HG03280 (cell line): ENCODE data around the gene CYP26B1.

Source experiments
- ATAC-seq: cut with Tn5 transposase; IDR thresholded peaks from one replicate; pipeline ENCODE4 v1.9.1; 2021; ENCODE audit warnings: mild to moderate bottlenecking, moderate library complexity; ENCODE audit not compliant: unreplicated experiment

The CYP26B1 gene

DNA sequence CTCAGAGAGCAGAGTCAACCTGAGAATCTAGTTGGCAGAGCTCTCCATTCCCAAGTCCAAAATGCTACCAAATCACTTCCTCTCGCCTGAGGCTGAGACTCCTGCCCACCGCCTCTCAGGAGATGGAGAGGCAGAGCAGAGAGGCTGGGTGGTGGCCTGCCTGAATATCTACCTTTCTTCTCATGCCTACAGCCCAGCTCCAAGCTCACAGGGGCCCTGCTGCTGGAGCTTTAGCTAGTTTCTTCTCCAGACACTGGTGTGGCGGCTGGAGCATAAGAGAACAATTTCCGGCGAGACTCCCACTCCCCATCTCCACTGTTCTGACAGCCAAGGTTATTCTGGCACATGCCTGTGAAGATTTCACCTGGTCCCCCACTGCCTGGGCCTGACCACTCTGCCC, 8.1 kb upstream of the CYP26B1 start:
- no peak for ATAC-seq

DNA sequence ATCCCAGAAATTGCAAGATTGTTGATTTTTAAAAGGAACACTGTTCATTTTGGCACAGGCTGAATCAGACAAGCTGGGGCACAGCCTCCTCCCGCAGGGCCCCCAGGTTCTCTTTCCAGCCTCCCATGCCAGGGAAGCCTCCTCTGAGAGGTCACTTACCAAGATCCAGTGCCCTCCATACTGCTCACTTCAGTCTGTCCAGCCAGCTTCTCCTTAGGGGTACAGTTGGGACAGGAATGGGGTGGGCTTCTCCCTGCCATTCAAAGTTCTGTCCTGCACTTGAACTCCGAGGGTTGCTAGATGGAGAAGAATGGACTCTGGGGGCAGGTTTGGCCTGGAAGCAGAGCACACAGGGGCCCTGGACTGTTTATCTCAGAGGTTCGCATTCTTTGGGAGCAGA, 7.5 kb upstream of the CYP26B1 start:
- ATAC-seq, result no peak

DNA sequence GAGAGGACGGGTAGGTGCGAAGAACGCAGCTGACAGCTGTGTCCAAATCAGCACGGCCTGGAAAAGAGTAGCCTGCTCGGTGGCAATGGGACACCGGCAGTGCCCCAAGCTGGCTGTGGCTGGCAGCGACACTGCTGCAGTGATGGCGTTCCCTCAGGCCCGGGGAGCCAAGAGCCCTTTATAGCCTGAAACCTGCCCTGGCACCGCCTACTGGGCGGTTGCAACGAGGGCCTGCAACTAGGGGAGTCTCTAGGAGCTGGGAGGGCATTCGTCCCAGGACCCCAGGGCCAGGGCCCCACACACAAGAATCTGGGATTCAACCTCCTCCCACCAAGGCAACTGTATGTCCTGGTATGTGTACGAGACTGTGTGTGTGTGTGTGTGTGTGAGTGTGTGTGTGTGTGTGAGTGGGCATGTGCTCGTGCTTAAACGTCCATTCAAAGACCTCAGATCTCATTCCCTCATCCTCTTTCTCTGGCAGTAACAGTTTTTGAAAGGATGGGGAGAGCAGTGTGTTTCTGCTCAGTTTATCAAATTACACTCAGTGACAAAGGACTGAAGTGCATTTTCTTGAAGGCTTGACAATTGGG, 6.8 kb upstream of the CYP26B1 start:
- ATAC-seq, result no peak

DNA sequence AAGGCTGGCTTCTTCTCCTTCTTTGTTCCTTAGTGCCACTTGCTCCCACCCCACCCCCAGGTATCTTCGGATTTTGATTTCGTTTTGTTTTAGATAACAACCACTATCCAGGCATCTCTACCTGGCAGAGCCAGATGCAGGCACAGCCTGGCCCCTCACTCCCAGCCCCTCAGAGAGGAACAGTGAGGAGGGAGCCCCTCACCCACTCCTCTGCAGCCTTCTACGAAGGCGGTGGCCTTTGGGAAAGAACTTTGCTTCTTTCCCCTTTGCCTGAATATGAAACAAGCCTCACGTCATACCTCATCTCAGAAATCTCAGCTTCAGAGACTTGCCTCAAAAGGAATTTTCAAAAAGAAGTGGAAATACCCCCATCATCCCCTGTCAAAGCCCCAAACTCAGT, 6.3 kb upstream of the CYP26B1 start:
- ATAC-seq, result no peak

DNA sequence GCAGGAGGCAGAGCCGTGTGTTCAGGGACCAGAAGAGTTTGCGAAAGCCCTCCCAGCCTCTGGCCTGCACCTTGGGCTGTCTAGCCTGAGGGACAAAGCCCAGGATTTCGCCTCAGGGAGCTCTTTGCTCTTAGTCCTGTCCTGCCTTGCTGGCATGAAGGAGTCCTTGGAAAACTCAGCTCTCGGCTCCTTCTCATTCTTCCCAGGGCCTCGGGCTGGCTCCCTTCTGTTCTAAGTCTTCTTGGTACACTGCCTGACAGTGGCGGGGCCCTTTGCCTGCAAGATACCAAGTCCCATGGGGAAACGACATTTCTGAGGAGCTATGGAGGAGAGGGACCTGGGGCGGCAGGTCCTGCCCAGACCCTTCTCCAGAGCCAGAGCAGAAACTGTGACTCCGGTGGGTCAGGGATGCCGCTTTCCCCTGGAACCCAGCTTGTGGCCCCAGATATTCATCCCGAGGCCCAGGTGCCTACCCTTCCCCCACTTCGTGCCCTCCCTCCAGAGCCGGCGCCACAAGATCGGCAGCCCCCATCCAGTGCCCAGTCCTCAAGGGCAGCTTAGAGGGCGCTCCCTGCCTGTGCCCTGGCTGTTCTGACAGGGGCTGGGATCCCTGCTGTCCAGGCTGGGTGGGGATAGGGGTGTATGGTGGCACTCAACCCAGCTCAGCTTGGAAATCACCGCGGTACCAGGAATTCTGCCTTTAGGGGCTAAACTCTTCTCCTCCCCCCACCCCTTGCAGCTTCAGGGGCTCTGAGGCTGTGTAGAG, 5.5 kb upstream of the CYP26B1 start:
- ATAC-seq, result no peak

DNA sequence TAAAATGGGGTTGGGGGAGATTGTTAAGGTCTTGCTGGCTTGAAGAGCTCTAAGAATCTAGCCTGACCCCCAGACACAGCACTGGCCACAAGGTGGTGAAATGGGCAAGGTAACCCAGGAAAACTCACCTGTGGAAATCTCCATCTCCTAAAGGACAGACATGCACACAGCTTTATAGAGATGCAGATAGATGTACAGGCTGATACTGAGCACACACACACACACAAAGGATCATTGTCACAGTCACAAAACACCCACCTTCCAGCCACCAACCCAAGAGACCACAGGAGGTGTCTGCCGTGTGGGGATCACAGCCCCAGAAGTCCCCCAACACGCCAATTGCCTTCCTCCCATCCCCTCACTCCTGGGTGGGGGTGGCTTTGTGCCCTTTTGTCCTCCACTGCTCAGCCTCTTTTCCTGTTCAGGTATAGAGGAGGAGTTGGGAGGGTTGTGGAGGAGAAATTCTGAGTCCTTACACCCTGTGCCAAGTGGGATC, 3.2 kb upstream of the CYP26B1 start:
- ATAC-seq, result no peak

DNA sequence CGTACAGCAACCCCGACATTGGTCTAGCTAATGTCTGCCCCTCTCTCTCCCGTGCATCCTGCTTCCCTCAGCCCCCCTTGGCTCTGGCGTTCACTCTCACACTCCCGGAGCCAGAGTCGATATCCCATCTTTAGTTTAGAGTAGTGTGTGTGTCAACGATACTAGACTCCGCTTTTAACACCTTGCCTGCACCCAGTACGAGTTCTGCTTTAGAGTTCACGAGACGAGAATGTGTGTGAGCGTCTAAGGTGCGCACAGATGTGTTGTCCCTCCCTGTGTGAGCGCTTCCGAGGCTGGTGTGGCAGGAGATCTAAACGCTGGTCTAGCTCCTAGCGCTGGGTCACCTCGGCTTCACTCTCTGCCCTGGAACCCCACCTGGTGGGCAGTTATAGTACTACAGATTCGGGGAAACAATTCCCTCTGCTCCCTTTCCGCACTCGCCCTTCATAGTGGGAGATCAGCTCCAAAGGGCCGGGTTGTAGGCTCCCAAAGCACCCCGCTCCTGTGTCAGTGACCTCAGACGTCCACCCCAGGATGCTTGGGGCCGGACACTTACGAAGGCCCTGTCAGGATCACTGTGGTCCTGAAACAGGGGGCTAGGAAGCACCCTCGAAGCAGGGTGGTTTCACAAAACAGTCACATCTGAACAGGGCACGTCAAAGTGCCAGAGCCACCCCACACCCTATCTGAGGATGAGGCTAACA, 2.6 kb upstream of the CYP26B1 start:
- ATAC-seq, result peak; percentile 69

DNA sequence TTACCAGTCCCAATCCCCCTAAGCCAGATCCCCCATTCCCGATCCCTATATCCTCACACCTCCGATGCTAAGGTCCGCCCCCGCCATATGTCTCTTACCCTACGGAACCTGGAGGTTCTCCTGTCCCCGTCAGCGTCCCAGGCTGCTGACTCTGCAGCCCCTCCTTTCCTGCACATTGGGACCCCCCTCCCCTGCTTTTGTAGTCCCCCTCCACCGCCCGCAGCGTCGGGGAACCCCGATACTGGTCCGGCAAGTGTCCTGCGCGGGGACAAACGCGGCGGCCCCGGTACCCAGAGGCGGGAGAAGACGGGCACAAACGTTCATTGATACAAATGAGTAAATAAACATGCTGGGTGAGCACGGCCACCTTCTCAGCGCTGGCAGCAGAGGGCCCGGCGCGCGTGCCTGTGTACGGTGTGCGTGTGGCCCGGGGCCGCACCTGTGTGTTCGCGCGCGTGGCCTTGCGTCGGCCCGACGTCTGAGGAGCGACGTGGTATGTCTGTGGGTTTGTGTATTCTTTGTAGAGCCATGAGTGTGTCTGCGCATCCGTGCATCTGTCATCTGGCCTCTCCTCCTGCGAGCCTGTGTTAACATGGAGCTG, 2.0 kb upstream of the CYP26B1 start:
- ATAC-seq, result no peak

DNA sequence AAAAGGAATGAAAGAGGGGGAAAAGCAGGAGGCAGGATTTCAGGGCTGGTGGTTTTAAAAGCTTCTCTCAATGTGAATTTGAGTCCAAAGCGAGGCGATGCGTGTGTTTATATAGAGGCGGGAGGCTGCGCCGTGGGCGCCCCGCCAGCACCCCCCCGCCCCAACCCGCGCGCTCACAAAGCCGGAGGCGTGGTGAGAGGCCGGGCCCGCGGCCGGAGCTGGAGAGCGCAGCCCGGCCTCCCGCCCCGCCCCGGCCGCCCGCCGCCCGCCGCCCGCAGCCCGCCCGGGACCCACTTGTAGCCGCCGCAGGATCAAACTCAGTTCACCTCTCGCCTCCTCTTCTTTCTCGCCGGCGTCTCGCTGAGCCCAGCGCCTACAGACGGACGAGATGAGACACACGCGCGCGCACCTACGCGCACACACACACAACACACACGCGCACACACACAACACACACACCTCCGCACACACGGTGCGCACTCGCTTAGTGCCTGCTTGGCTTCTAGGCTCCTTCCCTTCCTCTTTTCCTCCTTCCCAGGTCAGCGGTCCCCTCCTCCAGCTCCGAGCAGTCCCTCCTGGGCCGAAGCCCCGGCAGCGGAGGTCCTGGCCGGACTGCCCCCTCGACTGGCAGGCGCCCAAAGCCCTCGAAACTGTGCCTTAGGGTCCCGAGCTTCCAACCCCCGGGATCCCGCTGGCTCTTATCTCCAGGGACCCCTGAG, 1.3 kb upstream of the CYP26B1 start:
- ATAC-seq, result no peak

DNA sequence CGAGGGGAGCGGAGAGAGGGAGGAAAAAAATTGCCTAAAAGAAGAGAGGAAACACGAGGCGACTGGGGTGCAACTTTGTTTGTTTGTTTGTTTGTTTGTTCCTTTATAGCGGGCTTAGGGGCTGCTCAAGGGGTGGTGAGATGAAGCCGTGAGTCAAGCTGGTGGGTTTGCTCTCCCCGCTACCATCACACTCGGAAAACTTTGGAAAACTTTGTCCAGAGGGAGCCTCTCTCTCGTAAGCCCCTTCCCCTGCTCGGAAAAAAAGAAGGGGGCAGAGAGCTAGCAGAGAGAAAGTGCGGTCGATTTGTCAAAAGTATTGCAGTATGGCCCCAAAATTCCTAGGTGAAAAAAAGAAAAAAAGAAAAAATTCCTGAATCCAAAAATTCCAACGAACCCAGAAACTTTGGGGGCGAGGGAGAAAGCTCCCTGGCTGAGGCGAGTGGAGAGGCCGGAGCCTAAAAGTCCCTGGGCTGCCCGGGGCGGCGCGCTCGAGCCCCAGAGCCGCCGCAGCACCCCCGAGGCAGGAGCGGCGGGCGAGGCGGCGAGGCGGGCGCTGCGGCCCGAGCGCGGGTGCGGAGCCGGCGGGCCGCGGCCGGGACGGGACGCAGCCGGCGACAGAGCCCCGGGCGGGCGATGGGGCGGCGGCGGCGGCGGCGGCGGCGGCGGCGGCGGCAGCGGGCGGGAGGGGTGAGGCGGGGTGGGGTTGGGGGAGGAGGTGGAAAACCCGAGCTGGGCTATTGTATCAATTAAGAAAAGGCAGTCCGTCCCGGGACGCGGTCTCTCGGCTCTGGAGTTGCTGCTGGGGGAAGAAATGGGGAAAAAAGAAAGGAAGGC, 558 bp upstream of the CYP26B1 start:
- no peak for ATAC-seq

DNA sequence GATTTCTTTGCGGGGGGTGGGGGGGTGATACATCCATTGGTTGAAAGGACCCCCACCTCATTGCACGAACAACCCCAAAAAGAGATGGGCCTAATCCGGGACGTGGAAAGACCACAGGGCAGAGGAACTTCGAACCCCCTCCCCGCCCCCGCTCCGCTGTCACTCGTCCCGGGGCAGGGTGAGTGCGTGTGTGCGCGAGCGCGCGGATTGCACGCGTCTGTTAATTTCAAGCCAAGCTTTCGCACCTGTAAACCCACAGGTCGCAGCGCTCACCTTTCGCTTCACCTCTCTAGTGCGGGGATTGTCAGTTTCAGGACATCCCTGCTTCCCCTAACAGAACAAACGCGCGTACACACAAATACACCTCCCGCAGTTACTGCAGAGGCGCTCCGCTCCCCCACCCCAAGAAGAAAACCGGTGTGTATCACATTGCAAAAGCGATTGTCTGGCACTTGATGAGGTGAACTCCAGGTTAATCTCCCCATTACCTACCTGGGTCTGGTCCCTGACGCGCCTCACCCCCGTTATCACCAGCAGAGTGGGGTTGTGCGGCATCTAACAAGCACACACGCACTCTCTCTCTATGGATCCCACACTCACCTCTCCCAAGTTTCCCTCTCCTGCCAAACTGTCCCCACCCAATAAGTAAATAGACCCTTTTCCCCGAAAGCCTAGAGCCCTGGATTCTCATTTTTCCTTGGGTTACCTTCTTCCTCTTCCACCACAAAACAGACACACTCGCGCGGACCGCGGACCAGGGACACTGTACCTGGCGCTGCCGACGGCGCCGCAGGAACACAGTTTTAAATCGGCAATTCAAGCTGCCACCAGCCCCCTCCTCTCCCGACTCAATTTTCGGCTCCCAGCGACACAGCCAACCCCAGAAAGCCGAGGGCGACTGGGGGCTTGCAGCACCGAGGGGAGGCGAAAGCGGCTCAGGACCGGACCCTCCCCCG, 1.0 kb downstream of the CYP26B1 start:
- no peak for ATAC-seq

DNA sequence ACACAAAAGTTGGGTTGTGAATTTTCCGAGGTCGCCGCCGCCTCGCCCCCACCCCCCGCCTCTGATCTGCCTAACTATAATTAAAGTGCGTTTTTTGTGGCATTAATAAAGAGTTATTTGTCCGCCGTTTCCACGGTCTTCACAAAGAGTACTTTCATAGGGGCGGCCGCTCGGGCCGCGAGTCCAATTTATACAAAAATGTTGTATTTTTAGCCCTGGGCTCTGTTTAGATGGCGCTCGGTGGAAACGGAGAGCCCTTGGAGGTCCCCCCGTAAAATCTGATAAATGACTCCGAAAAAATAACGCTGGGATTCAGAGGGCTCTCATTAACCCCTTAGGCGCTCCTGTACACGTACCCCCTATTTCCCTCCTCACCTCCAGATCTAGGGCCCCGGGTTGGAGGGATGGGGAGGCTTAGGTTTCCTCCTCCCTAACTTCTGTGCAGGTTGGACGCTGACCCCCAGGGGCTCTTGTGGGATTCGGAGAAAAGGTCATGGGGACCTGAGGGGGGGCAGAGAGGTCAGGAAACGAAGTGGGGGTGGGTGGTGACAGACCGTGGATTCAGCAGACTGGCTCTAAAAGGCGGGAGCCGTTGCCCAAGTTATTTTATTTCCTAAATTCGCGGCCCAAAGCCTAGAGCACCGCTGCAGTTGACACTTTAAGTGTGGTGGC, 1.9 kb downstream of the CYP26B1 start:
- no peak for ATAC-seq

DNA sequence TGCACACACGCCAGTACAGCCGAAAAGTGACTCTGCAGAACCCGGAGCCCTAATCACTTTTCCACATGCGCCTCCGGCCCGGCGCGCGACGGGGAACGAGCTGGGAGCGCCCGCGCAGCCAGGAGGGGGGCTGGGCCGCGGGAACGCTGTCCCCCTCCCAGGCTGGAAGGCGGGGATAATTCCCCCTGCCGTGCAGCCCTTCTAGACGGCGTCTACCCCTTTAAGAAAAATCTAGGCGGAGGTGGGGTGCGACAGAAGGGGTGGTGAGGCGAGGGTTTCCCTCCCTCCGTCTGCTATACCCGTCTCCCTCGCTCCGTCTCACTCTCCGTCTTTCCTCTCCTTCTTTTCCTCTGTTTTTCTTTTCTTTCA, 2.4 kb downstream of the CYP26B1 start:
- ATAC-seq, result no peak

DNA sequence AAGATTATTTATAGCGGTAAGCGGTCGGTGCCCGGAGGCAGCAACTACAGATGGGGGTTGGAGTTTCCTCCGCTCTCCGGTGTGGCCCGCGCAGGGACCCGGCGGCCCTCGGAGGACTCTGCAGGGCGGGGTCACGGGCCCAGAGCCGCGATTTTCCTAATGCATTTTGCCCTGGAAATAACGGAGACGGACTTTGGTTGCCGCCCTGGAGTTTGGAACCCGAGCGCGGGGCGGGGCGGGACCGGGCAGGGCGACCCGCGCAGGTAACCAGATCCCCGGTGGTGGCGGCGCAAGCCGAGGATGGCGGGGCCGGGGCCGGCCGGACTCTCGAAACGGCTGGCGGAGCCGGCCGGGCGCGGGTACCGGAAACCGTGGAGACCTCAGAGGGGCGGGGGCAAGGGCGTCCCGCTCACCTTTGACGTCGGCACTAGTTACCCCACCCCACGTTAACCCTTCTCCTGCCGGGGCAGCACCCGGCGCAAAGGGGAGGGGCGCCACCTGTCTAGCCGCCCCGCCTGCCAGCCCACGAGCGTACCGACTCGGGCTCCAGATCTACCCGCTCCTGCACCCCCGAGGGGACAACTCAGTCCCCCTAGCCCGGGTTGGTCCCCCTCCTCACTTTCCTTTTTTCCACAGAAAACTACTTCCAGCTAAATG, 2.9 kb downstream of the CYP26B1 start:
- no peak for ATAC-seq

DNA sequence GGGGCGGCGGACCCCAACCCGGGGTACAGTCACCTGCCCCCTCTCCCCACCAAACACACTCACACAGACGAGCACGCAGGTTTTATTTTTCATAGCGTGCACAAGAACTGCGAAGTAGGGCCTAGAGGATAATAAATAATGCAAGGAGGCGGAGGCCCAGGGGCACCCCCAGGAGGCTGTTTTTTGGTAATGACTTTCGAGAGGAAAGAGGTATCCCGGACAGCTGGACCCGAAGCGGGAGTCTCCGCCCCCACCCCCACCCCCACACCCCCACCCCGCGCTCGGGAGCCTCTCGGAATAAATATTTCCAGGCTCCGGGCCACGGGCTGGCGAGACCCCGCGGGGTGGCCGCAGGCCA, 3.4 kb downstream of the CYP26B1 start:
- ATAC-seq, result no peak

DNA sequence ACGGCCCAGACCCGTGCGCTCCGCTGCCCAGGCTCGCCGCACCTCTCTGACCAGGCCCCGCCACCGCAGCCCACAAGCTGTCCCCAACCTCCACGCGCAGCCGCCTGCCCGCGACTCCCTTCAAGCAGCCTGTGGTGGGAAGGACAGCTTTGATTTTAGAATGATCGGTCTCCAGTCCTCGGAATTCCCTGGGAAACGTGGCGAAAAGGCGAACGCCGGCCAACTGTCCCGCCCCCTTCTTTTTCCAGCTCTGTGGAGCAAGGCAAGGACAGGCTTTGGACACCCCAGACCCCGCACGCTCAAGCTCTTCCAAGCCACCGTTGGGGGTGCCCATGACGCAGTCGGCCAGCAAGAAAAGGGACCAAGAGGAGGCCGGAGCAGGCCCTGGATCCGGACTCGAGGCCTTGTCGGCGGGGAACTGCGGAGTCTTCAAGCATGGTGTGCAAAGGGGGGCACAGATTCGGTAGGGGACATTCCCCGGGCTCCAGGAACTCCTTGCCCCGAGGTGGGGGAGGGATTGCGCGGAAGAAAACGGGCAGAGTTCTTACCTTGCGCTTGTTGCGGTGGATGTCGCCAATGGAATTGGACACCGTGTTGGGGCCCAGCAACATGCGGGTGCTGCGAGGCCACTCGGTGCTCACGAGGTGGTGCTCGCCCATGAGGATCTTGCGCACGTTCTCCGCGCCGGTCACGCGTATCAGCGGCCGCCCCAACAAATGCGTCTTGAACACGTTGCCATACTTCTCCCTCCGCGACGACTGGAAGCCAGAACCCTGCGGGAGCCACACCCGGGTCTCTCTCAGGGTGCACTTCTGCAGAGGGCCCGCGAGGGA, 4.0 kb downstream of the CYP26B1 start:
- no peak for ATAC-seq
